Ramos (cell line): ENCODE measurements around the gene ADNP.
"Not testable (repeated sequence)": the region's sequence is repeated elsewhere in the genome, so short reads cannot be mapped to it uniquely, and the experiment has no call there.

ENCODE experiments used
- in situ Hi-C: fragments of 300-500 bp; cut with MboI; formaldehyde crosslinking; loops from one replicate; pipeline ENCODE4 v1.14.3; 2022; ENCODE audit warnings: low sequenced_read_pairs; ENCODE audit not compliant: unreplicated experiment

The ADNP gene

DNA sequence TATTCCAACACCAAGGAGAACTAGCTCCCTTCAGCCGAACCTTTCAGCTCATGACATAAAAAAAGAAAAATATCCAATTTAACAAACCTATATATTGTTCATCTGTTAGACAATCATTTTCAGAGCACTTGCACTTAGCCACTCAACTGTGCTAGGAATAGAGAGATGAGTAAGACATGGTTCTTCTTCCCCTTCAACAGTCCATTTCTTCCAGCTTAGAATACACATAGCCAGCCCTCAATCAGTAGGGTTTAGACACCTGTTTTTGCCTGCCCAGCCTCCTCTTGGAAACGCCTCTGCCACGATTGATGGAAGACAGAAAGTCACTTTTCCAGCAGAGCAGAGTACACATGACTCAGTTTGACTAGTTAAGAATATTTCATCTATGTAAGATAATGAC is 21.8 kb downstream of the ADNP start:
- in situ Hi-C loops, result no loop called here

- in situ Hi-C loops, result no loop called here
Observed at GRCh38 chr20:50904067-50904570, 27.1 kb downstream of the ADNP start.

DNA sequence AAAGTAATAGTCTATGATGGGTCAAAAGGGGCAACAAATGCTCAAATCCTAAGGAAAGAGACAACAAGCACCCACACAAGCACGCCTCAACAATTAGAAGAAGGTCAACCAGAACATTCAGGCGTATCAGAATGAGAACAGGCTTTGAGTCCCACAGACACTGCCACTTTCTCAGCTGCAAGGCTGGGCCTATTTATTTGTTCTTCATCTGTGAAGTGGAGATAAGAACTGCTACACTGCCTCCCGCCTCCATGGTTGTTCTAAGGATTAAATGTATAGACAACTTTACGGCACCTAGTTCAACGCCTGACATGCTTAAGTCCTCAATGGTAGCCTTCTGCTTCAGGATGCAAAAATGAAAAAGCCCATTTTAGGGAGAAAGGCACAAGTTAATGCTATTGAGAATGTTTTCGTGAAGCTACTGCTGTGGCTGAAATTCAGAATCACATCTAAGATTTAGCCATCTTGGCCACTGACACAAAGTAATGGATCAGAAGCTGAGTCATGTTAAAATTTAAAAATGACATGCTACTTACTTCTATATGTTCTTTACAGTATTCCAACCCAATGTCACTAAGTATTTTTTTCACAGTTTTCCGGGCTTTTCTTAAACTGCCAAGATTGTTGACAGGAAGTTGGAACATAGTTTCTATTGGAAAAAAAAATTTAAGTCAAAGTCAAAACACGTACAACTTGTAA is 27.7 kb downstream of the ADNP start:
- in situ Hi-C loops, result no loop called here

- in situ Hi-C loops, result no loop called here
Observed at GRCh38 chr20:50901301-50901700, 29.9 kb downstream of the ADNP start.

- in situ Hi-C loops, result no loop called here
Observed at GRCh38 chr20:50900261-50900660, 31.0 kb downstream of the ADNP start.

DNA sequence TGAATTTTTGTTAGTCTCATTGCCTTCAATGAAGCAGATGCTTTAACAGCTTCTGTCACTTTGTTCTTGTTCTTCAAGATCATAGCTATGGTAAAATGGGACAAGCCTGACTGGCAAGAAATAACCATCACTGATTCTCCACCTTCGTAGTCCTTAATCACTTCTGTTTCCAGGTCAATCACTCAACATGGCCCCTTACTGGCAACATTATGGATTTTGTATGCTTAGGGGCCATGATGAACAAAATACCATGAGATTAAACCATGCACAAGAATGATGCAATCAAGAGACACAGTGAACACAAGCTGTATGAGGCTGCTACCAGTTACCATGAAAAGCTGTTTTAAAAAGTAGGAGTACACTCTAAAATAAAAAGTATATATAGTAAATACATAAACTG is 32.8 kb downstream of the ADNP start:
- in situ Hi-C loops, result no loop called here

- in situ Hi-C loops, result no loop called here
Observed at GRCh38 chr20:50895111-50895830, 36.0 kb downstream of the ADNP start.

DNA sequence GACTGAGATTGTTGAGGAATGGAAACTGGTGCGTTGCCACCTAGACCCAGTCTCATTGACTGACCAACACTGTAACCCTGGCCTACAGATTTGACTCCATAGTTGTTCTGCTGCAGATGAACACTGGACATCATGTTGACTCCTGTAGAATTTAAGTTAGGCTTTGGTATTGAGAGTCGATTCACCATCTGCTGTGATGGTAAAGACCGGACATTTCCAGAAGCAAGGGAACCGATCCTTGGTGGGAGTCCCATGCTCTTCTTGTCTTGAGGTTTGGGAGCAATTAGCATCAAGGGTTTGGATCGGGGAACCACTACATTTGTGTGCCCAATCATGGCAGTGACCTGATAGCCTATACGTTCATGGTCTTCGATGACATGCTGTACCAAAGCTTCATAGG is 37.6 kb downstream of the ADNP start:
- in situ Hi-C loops, result no loop called here

- in situ Hi-C loops, result no loop called here
Observed at GRCh38 chr20:50892394-50892793, 38.8 kb downstream of the ADNP start.

DNA sequence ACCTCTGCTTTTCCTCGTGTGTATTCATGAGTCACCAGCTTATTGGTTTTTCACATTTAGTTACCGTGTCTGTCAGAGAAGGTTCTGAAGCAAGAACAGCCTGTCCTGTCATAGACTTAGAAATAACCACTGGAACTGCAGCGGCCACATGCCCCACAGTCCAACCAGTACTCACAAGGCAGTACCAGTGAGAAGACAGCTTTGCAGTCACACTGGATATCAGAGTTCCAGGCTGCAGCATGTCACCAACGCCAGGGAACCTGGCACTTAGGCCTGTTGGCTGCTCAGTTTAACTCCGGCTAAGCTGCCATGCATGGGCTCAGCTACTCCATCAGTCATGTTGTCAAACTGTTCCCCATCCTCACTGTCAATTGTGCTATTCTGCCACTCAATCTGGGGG is 40.1 kb downstream of the ADNP start:
- in situ Hi-C loops, result no loop called here

DNA sequence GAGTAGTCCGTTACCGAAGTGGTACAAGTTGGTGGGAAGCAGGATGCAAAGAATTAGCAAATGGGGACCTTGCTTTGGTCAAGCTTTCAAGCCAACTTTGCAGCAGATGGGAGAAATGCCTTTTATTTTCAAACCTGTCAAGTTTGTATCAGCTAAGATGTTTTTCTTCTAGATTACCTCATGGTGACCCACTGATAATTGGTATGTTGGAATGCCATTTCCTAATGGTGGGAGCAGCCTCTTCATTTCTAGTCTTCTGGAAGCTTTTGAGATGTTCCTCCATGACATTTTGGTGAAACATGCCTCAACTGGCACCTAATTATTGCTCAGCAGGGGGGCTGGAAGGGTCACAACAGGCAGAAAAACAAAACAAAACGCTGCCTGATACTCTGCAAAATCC is 43.7 kb downstream of the ADNP start:
- in situ Hi-C loops, result no loop called here

DNA sequence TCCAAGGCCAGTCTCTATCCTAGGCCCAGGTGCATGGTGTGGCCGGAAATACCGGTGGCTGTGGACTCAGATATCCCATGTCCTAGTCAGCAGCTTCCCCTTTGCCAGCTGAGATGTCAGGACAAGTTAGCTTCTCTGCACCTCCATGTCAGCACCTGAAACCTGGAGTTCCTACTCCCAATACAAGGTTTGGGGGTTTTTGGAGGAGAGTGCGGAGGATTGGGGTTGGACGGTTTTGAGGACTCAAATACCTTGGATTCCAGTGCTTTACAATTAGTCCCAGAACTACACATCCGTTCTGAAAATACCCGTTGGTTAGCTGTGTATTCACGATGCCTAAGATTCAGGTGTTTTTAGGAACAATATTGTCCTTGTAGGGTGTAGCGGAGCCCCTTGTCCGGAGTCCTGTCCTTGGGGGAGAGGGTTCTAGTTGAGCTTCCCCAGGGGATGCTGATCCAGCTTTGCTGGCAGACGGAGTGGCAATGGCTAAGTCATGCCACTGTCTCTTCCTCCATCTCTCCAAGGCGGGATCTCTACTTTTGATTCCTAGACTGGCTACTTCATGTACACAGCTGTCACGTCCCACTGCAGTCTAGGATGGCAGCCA is 45.0 kb downstream of the ADNP start:
- in situ Hi-C loops, result no loop called here

- in situ Hi-C loops, result no loop called here
Observed at GRCh38 chr20:50885781-50886180, 45.5 kb downstream of the ADNP start.

GRCh38 chr20:50885068-50885467 is 46.2 kb downstream of the ADNP start:
- in situ Hi-C loops, result no loop called here

GRCh38 chr20:50883856-50884255 is 47.4 kb downstream of the ADNP start:
- in situ Hi-C loops, result no loop called here

- in situ Hi-C loops, result not testable (repeated sequence)
Observed at GRCh38 chr20:50881759-50882424, 49.3 kb downstream of the ADNP start.

DNA sequence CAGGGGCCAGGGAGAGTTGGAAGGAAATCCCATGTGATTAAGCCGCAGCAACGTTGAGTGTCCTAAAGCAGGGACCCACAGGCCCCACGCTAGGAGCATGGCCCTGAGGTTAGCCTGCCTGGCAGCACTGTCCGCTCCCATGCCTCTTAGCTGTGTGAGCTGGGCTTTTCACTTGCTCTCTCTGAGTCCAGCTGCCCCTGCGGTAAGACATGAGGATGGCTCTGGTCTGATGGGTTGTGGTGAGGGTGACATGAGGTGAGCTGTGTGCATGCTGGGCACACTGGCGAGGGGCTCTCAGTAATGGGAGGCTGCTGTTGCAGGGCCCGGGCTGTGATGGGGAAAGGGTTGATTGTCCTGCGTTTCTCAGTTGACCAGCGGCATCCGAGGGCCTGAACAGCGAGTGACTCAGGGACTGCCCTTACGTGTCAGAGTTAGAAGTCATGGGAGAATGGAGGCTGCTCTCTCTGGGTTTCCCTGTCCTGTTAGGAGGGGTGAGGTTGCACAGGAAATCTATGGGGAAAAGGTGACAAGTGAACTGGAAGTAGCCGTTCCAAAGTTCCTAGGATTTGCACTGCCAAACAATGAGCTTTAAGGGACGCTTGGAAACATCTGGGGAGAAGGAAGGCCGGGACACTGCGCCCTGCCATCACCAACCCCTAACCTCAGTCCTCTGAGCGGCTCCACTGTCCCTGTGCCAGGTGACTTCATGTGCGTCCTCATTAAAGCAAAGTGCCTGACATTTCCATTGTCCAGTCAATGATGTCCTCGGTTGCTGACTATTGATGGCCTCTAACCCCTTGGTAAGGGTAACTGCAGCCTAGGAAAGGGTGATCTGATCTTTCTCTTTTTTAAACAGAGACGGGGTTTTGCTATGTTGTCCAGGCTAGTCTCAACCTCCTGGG is 51.3 kb downstream of the ADNP start:
- in situ Hi-C loops, result no loop called here

DNA sequence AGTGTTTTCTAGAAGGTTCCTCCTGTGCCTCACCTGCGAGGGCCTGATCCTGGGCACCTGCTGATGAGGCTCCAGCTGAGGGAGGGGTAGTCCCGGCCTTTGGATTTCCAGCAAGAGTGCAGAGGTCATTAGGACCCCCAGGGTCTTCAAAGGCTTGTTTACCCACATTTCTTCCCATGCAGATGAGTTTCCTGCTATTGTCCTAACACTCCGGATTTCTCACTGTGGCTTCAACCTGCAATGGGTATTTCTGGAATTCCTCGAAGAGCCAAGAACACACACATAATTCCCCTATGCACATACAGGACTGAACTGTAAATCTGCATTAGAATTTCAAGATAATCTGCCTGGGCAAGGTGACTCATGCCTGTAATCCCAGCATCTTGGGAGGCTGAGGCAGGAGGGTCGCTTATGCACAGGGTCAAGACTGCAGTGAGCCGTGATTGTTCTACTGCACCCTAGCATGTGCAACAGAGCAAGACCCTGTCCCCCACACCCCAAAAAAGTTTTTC is 53.9 kb downstream of the ADNP start:
- in situ Hi-C loops, result no loop called here

- in situ Hi-C loops, result no loop called here
Observed at GRCh38 chr20:50876816-50877215, 54.4 kb downstream of the ADNP start.
